ENCODE measurements around the gene POLQ. TPM values are rescaled to one million over a fixed set of nuclear protein-coding genes. Genes with fewer than 3 reads are reported as not detected.

Gene POLQ
- total and polyA plus RNA-seq, 9 of the 15 experiments (the other 6 are each of a cell fraction or from before 2014, with no cell fraction given), result 1.5 to 19.0 (median 8.8) TPM

DNA sequence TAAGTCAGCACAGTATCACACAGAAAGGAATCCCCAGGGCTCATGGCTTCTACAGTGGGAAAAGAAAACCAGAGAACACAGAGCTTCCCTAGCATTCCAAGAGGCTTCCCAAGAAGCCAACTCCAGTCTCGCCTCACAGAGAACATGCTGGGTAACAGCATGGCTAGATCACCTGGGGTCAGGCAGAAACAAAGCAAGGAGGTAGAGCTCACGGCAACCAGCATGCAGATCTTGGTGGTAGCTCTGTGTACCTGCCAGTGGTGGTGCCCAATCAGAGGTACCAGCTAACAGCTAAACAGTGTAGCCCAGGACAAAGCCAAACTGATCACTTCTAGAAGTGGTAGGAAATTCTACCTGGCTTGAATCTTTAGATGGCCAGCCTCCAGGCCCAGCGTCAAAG lies 31.3 kb downstream of the POLQ start:
- Histone ChIP-seq H3K9me1 (ENCODE audit: control insufficient read depth, insufficient read depth, low read length) (no peaks in the 10 kb centered on the region), H3K27ac (ENCODE audit: extremely low read depth, low read depth, low read length) (no peak overlapping the region), H3K9me3 (replicated peaks; ENCODE audit: control insufficient read depth, insufficient read depth, low read depth, low read length) (no peaks in the 10 kb centered on the region; the same call in 1 of the 2 replicates), H2AFZ (ENCODE audit: low read depth, low read length) (no peak overlapping the region), H3K36me3 (ENCODE audit: control insufficient read depth, insufficient read depth, low read length) (peaks cover 44% of the 10 kb centered on the region; the same call in 2 of the 3 replicates), H4K20me1 (replicated peaks; ENCODE audit: control insufficient read depth, insufficient read depth, low read length) (no peaks in the 10 kb centered on the region), H3K27me3 (ENCODE audit: control insufficient read depth in 2 of 2, insufficient read depth in 2 of 2, low read length in 2 of 2) (no peaks in the 10 kb centered on the region), H3K79me2 (ENCODE audit: control insufficient read depth, insufficient read depth, low read length) (no peaks in the 10 kb centered on the region; the same call in 1 of the 3 replicates), H3K4me1 (replicated peaks in 1 of 2; ENCODE audit: control insufficient read depth in 2 of 2, insufficient read depth in 2 of 2, low read length in 2 of 2) (no peaks in the 10 kb centered on the region), H3K9ac (ENCODE audit: insufficient read depth in 1 of 2, low read depth in 2 of 2, low read length in 2 of 2) (no peak overlapping the region), H3K4me3 (no peak overlapping the region), H3K4me2 (ENCODE audit: insufficient read depth, low read length) (no peak overlapping the region)
- intact Hi-C loops (cut with micrococcal nuclease), result no loop called here
- DNase-seq (ENCODE audit: extremely low read depth in 1 of 4, low spot score in 3 of 4), result no peak
- CTCF ChIA-PET (ENCODE audit: low intra/inter-chr PET ratio), result no interaction called here
- in situ Hi-C loops (cut with MboI), result no loop called here
- ATAC-seq, result no peak
- TF ChIP-seq ZNF707 (CRISPR knock-in tag; conservative IDR thresholded peaks at IDR 0.05), result no peak
- no peak for TF ChIP-seq CEBPB (tag; IDR thresholded peaks at IDR 0.05)
- TF ChIP-seq ZNF695 (CRISPR knock-in tag; IDR thresholded peaks at IDR 0.05), result no peak
- TF ChIP-seq HDAC3 (IDR thresholded peaks at IDR 0.05; ENCODE audit: borderline replicate concordance, partially characterized antibody), result no peak
- no peak for TF ChIP-seq KLF13 (tag; IDR thresholded peaks at IDR 0.05; ENCODE audit: borderline replicate concordance, low read depth)
- no peak for TF ChIP-seq CBFA2T2 (conservative IDR thresholded peaks at IDR 0.05)
- no TSS peak for BruUV-seq (replicated peaks)
- FAIRE-seq, result no peak
- 86% methylated on average over 3 of the region's 3 CpGs for WGBS (ENCODE audit: insufficient coverage, low coverage, missing lambda C conversion rate)
- POLR2A ChIA-PET, result interaction anchor here (0.5 to 0.7 kb wide), 2 partner anchors 24 to 87 kb away, joined by 3 to 4 read pairs; no protein-coding TSS in a partner anchor

DNA sequence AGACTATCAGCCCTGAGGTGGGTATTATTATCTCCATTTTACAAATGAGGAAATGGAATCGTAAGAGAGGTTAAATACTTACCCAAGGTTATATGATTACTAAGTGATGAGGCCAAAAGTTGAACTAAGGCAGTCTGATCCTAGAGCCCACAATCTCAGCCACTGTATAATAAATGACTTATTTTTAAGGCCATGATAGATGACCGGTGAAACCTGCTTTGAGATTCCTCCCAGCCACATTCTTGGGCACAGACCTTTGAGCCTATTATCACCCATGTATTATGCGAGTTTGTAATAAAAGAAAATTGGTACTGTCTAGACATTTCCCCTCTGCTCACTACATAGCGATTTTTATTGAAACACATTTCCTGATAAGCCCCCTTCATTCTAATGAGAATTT lies 37.4 kb downstream of the POLQ start:
- H3K4me2 ChIP-seq (ENCODE audit: insufficient read depth, low read length), result no peak overlapping the region
- H3K79me2 ChIP-seq (ENCODE audit: control insufficient read depth, insufficient read depth, low read length), result no peaks in the 10 kb centered on the region
- H3K9ac ChIP-seq (ENCODE audit: insufficient read depth in 1 of 2, low read depth in 2 of 2, low read length in 2 of 2), result no peak overlapping the region
- CTCF ChIA-PET (ENCODE audit: low intra/inter-chr PET ratio), result no interaction called here
- H3K27ac ChIP-seq (ENCODE audit: extremely low read depth, low read depth, low read length), result no peak overlapping the region
- in situ Hi-C loops (cut with MboI), result no loop called here
- ATAC-seq, result no peak
- FAIRE-seq, result no peak
- no peak overlapping the region for H2AFZ ChIP-seq (ENCODE audit: low read depth, low read length)
- 88% methylated on average over 4 of the region's 4 CpGs for WGBS (ENCODE audit: insufficient coverage, low coverage, missing lambda C conversion rate)
- intact Hi-C loops (cut with micrococcal nuclease), result no loop called here
- H3K9me3 ChIP-seq (replicated peaks; ENCODE audit: control insufficient read depth, insufficient read depth, low read depth, low read length), result no peaks in the 10 kb centered on the region
- DNase-seq (ENCODE audit: extremely low read depth in 1 of 4, low spot score in 3 of 4), result no peak
- H3K27me3 ChIP-seq (ENCODE audit: control insufficient read depth in 2 of 2, insufficient read depth in 2 of 2, low read length in 2 of 2), result no peaks in the 10 kb centered on the region
- H3K4me3 ChIP-seq, result no peak overlapping the region
- BruUV-seq (replicated peaks), result no TSS peak
- POLR2A ChIA-PET, result no interaction called here
- no peaks in the 10 kb centered on the region for H3K9me1 ChIP-seq (ENCODE audit: control insufficient read depth, insufficient read depth, low read length)
- no peaks in the 10 kb centered on the region for H3K4me1 ChIP-seq (replicated peaks in 1 of 2; ENCODE audit: control insufficient read depth in 2 of 2, insufficient read depth in 2 of 2, low read length in 2 of 2)
- H3K36me3 ChIP-seq (ENCODE audit: control insufficient read depth, insufficient read depth, low read length), result peaks cover 49% of the 10 kb centered on the region; the same call in 2 of the 3 replicates
- H4K20me1 ChIP-seq (replicated peaks; ENCODE audit: control insufficient read depth, insufficient read depth, low read length), result no peaks in the 10 kb centered on the region
- TF ChIP-seq, protein P1, sequence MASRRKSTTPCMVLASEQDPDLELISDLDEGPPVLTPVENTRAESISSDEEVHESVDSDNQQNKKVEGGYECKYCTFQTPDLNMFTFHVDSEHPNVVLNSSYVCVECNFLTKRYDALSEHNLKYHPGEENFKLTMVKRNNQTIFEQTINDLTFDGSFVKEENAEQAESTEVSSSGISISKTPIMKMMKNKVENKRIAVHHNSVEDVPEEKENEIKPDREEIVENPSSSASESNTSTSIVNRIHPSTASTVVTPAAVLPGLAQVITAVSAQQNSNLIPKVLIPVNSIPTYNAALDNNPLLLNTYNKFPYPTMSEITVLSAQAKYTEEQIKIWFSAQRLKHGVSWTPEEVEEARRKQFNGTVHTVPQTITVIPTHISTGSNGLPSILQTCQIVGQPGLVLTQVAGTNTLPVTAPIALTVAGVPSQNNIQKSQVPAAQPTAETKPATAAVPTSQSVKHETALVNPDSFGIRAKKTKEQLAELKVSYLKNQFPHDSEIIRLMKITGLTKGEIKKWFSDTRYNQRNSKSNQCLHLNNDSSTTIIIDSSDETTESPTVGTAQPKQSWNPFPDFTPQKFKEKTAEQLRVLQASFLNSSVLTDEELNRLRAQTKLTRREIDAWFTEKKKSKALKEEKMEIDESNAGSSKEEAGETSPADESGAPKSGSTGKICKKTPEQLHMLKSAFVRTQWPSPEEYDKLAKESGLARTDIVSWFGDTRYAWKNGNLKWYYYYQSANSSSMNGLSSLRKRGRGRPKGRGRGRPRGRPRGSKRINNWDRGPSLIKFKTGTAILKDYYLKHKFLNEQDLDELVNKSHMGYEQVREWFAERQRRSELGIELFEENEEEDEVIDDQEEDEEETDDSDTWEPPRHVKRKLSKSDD (conservative IDR thresholded peaks at IDR 0.05; ENCODE audit: low read length), result no peak
- TF ChIP-seq FUS (optimal IDR thresholded peaks at IDR 0.05; ENCODE audit: low read depth, low read length) (no peak), USF1 (CRISPR knock-in tag; IDR thresholded peaks at IDR 0.05) (no peak)
- TF ChIP-seq, protein P2, sequence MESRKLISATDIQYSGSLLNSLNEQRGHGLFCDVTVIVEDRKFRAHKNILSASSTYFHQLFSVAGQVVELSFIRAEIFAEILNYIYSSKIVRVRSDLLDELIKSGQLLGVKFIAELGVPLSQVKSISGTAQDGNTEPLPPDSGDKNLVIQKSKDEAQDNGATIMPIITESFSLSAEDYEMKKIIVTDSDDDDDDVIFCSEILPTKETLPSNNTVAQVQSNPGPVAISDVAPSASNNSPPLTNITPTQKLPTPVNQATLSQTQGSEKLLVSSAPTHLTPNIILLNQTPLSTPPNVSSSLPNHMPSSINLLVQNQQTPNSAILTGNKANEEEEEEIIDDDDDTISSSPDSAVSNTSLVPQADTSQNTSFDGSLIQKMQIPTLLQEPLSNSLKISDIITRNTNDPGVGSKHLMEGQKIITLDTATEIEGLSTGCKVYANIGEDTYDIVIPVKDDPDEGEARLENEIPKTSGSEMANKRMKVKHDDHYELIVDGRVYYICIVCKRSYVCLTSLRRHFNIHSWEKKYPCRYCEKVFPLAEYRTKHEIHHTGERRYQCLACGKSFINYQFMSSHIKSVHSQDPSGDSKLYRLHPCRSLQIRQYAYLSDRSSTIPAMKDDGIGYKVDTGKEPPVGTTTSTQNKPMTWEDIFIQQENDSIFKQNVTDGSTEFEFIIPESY (CRISPR knock-in tag; IDR thresholded peaks at IDR 0.05), result no peak
